Femur (tissue), 1 donor: ENCODE data around the gene C1GALT1.

Source experiments
- DNase-seq: peaks from one replicate; pipeline ENCODE4 v3.0.0-alpha.2; 2017

C1GALT1 gene

GRCh38 chr7:7202375-7202720 lies 20.0 kb downstream of the C1GALT1 start:
- DNase-seq: no peak

GRCh38 chr7:7203813-7204575 lies 21.6 kb downstream of the C1GALT1 start:
- no peak for DNase-seq

DNA sequence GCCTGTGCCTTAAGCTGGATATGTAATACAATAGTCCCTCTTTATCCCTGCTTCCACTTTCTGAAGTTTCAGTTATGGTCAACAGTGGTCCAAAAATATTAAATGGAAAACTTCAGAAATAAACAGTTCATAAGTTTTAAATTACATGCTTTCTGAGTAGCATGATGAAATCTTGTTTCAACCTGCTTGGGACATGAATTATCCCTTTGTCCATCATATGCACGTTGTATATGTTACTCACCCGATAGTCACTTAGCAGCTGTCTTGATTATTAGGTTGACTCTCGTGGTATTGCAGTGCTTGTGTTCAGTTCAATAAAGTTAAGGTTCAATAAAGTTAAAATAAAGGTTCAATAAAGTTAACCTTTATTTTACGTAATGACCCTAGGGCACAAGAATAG lies 25.5 kb downstream of the C1GALT1 start:
- DNase-seq: no peak

DNA sequence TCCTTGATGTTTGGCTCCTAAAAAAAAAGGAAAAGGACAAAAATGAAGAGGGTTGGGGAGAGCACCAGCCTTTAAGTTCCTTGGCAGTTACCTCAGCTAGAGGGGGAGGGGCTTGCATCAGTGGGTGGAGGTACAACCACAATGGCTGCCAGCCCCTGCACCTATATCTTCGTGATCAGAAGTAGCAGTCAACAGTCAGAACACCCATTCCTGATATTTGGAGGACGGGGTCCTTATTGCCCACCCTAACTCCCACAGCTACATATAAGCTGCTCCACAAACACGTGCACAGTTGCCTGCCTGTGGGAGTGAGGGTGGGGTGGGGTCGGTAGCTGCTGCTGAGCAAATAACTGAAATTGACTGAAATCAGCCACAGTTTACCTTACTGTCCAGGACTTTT lies 26.2 kb downstream of the C1GALT1 start:
- DNase-seq: no peak

- DNase-seq: no peak
Observed at GRCh38 chr7:7209412-7210050, 27.2 kb downstream of the C1GALT1 start.

DNA sequence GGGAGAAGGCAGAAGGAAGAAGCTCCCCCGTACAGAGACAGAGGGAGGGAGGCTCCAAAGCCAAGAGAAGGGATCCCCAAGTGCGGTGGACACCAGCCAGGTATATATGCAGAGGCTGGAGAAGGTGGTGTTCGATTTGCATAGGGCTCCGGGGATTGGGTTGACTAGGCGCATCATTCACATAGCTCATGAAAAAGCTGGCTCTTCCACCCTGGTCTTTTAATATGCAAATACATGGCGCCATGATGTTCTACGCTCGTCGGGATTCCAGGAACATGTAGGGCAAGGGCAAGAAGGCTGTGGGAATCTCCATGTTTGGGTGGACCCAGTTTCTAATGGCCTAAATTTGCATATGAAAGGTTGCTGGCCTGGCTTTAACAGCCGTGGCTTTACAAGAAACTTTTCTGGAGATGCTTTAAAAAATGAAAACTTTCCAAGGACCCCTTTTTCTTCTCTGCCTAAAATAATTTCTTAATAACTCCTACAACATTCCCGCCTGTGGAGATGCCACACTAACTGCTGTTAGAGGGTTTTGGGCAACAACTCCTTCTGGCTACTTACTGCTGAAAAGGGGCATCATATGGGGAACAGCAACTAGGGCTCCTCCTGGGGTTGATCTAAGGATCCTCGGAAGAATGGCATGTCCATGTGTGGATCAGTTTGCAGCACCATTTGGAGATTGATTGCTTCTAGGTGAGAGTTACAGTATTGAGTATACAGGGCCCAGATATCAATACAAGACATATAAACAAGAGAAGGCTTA lies 28.3 kb downstream of the C1GALT1 start:
- DNase-seq: no peak

DNA sequence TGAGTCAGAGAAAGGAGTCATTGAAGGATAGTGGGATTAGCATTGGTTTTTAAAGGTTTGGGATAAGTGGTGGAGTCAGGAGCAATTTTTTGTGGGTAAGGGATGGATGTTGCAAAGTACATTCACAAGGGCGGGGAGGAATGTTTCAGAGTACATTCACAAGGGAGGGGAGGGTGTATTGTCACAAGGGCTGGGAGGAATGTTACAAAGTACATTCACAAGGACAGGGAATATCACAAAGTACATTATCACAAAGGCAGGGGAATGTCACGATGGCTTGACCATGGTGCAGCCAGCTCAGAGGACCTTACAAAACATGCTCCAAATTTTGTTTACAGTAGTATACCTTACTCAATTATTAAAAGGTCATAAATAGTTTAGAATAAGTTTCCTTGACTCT lies 30.3 kb downstream of the C1GALT1 start:
- no peak for DNase-seq

DNA sequence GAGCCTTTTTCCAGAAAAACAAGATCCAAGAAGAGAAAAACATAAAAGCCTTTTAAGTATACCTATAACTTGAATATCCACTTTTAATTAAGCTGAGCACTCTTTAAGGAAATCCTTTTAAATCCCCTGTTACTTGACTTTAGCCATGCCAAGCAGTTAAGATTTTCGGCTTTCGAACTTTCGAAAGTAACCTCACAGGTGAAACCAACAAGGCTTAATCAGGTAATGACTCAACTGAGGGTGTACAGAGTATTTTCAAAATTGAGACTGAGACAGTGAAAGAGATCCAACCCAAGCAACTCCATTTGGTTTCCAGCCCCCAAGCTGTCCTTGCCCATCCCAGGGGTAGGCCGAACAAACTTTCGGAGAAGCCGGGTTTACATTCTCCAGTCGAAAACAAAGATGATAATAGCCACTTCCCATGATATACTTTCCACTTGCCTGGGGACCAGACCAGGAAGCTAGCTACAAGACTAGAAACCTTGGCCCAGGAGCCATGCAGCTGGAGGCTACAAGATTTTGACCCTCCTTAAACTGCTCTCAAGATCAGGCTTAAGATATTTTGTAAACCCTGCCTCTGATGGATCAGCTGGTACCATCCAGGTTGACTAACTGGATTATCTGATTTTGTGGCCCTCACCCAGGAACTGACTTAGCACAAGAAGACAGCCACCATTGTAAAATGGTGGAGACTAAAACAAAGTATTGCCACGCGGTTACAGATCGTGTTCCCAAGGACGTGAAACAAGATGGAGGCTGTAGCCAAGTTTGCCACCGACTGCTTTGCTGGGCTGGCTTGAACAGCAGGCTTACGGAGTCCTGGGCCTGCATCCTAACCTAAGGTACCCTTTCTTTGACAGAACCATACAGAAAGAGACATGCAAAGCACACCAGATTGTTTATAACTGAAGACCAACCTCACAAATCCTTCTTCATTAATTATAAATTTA lies 32.3 kb downstream of the C1GALT1 start:
- no peak for DNase-seq

- no peak for DNase-seq
Observed at GRCh38 chr7:7216279-7216678, 33.9 kb downstream of the C1GALT1 start.

DNA sequence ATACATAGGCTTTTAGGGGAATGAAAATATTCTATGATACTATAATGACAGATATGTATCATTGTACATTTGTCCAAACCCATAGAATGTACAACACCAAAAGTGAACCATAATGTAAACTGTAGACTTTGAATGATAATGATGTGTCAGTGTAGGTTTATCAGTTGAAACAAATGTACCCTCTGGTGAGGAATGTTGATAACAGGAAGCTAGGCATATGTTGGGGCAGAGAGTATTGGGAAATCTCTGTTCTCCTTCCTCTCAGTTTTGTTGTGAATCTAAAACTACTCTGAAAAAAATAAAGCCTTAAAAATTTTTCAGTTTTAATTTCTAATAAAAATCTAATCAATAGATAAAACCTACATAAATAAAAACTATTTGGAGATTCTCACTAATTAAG lies 36.9 kb downstream of the C1GALT1 start:
- no peak for DNase-seq

- DNase-seq: no peak
Observed at GRCh38 chr7:7220821-7221220, 38.5 kb downstream of the C1GALT1 start.

- no peak for DNase-seq
Observed at GRCh38 chr7:7221599-7222038, 39.3 kb downstream of the C1GALT1 start.

- DNase-seq: no peak
Observed at GRCh38 chr7:7223250-7223649, 40.9 kb downstream of the C1GALT1 start.

GRCh38 chr7:7226407-7226806 lies 44.1 kb downstream of the C1GALT1 start:
- no peak for DNase-seq

DNA sequence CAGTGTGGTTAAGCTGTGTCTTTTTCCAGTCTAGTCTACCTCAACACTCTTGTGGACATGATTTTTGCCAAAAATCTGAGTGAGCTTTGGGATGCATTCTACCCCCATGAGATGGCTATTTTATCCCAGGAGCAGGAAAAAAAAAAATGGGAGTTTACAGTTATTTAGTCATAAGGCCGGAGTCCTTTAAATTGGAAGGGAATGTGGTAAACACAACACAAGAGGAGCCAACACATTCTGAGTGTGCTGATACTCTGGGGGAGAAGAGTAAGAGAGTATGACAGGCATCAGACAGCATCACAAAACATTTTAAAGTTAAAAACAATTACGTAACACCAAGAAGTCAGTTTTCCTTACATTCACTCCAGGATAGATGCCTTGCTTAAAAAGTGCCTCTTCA lies 46.1 kb downstream of the C1GALT1 start:
- no peak for DNase-seq

- DNase-seq: no peak
Observed at GRCh38 chr7:7228967-7229366, 46.6 kb downstream of the C1GALT1 start.

GRCh38 chr7:7231000-7231399 lies 48.7 kb downstream of the C1GALT1 start:
- DNase-seq: no peak

GRCh38 chr7:7231865-7232264 lies 49.5 kb downstream of the C1GALT1 start:
- DNase-seq: no peak

DNA sequence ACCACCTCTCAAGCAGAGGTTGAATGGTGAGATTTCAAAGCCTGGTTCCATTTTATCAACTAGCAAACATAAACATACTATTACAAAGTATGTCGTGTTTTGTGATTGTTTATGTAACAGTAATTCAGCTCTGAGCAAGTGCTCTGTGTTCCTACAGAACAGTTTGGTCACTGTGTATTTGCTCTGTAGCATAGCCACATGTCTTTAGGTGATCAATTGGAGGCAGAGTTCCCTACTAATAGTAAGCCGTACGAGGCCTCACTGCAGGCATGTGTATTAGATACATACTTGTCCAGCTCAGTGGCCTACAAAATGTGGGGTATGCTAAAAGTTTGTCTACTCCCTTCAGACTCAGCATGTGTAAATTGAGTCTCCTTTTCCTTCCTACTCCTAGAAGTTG lies 53.0 kb downstream of the C1GALT1 start:
- DNase-seq: no peak

DNA sequence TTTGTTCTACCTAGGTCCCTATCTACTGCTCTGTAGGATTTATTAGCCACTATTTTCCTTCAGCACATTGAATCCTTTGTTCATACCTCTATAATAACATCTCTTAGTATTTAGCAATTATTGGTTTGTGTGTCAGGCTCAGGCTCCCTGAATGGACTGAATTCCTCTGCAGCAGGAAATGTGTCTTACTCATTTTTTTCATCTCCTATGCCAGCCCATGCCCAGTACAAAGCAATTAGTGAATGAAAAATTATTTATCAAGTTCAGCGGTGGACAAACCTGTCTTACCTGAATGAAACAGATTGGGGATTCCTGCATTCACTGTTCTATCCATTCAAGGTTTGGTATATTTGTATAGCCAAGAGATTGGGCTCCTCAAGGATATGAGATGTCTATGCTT lies 53.7 kb downstream of the C1GALT1 start:
- DNase-seq: no peak

DNA sequence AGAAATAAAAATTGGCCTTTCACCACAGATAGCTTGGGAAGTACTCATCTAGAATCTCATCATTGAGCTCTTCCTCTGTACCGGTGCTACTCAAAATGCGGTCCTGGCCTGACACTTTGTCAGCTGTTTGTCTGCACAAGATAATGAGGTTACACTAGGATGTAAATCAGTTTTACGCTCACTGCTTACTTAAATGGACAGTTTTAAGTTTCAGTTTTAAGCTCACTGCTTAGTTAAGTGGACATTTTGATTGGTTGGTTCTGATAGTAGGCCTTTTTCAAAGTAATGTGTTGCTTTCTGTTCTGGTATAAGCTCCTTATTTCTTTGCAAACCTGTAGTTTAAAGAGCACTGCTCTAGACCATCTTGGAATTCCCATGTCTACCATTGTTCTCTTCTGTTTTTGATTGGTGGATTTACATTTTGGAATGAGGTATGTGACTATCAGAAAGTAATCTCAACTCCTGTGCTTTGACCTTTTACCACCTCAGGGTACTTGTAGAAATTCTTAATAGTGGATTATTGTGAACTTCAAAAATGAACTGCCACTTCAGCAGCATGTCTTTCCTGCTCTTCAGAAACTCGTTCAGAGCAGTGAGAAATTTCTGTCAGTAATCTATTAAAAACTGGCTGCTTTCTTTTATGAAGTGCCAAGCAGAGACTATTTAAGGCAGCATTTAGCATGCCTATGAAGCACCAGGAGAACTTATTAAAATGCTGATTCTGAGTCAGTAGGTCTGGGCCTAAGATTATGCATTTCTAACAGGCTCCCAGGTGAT lies 55.0 kb downstream of the C1GALT1 start:
- DNase-seq: no peak

- DNase-seq: no peak
Observed at GRCh38 chr7:7237978-7238267, 55.6 kb downstream of the C1GALT1 start.
